HG03095 (cell line): ENCODE results near the gene GSTP1.
"Not testable (repeated sequence)": the region's sequence is repeated elsewhere in the genome, so short reads cannot be mapped to it uniquely, and the experiment has no call there.

Source experiments
- ATAC-seq: cut with Tn5 transposase; IDR thresholded peaks from one replicate; pipeline ENCODE4 v1.9.1; 2021; ENCODE audit warnings: moderate library complexity; ENCODE audit not compliant: unreplicated experiment

GSTP1 gene

DNA sequence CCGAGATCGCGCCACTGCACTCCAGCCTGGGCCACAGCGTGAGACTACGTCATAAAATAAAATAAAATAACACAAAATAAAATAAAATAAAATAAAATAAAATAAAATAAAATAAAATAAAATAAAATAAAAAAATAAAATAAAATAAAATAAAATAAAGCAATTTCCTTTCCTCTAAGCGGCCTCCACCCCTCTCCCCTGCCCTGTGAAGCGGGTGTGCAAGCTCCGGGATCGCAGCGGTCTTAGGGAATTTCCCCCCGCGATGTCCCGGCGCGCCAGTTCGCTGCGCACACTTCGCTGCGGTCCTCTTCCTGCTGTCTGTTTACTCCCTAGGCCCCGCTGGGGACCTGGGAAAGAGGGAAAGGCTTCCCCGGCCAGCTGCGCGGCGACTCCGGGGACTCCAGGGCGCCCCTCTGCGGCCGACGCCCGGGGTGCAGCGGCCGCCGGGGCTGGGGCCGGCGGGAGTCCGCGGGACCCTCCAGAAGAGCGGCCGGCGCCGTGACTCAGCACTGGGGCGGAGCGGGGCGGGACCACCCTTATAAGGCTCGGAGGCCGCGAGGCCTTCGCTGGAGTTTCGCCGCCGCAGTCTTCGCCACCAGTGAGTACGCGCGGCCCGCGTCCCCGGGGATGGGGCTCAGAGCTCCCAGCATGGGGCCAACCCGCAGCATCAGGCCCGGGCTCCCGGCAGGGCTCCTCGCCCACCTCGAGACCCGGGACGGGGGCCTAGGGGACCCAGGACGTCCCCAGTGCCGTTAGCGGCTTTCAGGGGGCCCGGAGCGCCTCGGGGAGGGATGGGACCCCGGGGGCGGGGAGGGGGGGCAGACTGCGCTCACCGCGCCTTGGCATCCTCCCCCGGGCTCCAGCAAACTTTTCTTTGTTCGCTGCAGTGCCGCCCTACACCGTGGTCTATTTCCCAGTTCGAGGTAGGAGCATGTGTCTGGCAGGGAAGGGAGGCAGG, at the start of gene GSTP1:
GSTP1 (plus strand) TSS at position 566 of the 958 bp plus-strand sequence; CDS start at position 598, 32 bp downstream.
- ATAC-seq = peak; percentile 52

DNA sequence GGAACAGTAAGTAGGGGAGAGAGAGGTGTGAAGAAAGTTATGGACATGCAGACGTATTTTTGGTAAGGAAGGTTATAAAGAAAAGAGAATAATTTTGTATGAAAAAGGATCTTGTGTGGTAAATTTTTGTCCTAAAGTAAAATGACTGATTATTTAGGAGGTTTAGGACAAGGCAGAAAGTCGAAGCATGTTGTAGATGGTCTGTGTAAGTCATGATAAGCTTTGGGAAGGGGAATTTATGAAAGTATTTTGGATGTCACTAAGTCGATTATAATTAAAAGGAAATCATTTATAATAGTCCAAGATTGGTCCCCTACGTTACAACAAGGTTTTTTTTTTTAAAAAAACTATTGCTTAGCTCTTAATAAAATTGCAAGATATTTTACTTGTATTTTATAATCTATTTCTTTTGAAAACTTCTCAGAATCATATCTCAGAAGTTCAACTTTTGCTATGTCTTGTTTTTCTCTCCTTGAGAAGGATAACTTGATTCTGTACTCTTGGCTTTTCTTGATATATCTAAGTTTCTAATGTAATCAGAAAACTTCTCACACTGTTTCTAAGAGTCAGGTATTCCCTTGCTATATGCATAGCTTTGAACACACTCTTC, 49.4 kb upstream of the GSTP1 start:
- no peak for ATAC-seq

DNA sequence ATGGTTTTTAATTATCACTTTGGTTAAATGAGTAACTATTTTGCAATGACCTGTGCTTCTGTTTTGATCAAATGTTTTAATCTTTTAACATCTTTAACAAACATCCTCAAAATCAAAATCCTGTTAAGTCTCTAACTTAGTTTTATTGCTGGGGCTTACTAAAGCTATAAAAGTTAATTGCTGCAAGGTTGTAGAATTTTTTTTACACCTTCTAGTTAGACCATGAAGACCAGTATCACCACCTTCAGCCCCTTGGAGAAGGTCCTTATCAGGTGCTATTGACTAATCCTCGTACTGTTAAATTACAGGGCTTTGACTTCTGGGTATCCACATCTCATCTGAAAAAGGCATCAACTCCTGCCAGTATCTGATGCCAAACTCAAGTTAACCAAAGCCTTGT, 48.1 kb upstream of the GSTP1 start:
- no peak for ATAC-seq

DNA sequence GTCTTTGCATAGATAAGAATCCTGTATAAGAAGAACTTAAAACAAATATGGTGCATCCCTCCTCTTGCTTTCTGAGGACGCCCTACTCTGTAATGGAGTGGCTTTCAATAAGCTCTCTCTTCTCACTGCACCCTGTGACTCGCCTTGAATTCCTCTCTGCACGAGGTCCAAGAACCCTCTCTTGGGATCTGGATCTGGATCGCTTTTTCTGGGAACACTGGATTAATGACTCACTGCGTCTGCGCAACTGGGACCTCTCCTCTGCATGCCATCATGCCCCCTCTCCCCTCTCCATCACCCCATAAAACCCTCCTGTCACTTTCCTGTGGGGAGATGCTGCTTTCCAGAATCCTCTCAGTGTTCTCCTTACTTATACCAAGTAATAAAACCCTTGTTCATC, 45.3 kb upstream of the GSTP1 start:
- ATAC-seq = no peak

DNA sequence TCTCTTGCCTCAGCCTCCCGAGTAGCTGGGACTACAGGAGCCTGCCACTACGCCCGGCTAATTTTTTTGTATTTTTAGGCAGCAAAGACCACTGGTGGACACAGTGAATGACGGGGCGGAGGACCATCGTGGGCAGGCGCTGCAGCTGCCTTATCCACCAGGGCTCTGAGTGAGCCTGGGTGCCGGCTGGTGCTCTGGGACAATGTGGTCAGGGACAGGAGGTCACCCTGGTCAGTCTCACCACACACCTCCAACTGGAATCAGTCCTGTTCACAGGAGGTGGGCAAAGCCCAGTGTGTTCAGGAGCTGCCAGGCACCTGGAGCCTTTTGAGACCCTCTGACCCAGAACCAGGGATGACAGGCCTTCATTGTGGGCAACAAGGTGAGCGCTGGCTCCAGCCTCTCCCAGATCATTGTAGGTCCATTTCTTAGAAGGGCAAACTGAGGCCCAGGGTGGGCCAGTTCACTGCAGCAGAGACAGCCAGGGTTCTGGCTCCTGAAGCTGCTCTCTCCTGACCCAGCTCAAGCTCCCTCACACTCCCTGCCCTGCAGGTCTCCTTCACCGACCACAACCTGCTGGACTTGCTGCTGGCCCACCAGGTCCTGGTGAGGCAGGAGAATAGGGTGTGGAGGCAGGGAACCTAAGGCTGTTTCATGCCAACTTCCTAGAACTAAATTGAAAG, 44.6 kb upstream of the GSTP1 start:
- ATAC-seq = no peak

DNA sequence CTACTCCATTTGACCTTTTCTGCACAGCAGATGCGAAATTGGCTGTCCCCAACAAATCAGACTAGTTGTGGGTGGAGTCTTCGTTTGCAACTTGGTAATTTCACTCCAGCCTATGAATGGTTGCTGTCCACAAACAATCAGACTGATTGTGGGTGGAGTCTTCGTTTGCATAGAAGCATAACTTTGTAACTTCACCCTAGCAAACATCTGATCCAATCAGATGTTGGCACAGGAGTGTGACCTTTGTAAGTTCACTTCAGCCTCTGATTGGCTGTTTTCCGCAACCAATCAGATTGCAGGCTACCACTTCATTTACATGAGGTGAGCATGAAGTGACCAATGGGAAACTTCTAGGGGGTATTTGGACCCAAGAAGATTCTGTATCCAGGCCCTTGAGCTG, 44.1 kb upstream of the GSTP1 start:
- no peak for ATAC-seq

DNA sequence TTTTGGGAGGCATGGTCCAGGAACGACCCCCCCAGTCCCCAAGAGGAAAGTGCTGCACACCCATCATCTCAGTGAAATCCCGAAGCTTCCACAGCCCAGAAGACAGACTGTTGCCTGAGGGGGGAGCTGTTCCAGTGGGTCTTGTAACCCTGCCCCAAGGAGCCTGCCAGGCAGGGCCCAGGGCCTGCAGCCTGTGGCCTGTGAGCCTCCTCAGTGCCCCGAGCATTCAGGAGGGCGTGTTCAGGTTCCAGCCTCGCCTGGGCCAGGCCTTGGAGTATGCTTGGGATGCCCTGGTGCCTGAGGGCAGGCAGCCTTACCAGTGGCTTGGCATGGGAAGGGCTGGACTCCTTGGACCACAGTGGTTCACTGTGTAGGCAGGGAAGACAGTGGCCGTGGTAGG, 42.4 kb upstream of the GSTP1 start:
- no peak for ATAC-seq

DNA sequence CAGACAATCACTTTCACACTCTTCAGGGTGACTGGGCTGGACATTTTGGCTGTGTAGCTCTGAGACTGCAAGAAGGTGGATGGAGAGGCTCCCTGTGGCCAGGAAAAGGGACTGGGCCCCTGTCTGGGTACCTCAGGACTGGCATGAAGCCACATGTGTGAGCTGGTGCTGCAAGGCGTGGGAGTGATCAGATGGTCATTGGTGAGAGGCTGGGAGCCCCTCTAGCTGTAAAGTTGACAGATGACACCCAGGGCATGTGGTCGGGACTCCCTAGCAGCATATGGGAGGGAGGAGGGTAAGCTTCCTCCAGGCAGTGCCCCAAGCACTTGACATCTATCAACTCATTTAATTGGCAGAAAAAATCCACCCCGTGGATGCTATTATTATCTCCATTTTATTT, 41.4 kb upstream of the GSTP1 start:
- no peak for ATAC-seq

DNA sequence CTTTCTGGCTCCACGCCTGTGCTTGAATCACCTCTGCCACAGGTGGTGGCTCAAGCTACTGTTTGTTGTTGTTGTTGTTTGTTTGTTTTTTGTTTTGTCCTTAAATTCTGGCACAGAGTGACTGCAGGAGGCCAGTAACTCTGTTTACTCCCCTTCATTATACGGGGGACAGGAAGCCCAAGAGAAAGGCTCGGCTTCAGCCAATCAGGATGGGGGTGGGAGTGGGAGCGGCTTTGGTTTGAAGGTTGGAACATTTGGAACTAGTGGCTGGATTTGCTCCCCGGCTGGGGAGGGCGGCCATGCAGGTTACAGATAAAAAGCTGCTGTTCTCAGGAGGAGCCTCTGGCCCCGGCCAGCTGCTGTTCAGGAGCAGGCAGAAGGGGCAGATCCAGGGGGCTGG, 40.6 kb upstream of the GSTP1 start:
- no peak for ATAC-seq

DNA sequence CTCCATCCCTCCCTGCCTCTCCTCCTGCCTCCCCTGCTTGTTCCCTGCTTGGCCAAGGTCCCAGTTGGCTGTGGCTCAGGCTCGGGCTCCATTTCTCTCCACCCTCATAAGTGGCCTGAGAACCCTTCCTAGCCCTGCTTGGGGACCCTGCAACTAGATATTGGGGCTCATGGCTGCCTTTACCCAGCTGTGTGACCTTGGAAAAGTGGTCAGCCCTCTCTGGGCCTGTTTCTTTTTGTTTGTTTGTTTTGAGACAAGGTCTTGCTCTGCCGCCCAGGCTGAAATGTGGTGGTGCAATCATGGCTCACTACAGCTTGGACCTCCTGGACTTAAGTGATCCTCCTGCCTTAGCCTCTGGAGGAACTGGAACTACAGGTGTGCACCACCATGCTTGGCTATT, 40.0 kb upstream of the GSTP1 start:
- no peak for ATAC-seq

DNA sequence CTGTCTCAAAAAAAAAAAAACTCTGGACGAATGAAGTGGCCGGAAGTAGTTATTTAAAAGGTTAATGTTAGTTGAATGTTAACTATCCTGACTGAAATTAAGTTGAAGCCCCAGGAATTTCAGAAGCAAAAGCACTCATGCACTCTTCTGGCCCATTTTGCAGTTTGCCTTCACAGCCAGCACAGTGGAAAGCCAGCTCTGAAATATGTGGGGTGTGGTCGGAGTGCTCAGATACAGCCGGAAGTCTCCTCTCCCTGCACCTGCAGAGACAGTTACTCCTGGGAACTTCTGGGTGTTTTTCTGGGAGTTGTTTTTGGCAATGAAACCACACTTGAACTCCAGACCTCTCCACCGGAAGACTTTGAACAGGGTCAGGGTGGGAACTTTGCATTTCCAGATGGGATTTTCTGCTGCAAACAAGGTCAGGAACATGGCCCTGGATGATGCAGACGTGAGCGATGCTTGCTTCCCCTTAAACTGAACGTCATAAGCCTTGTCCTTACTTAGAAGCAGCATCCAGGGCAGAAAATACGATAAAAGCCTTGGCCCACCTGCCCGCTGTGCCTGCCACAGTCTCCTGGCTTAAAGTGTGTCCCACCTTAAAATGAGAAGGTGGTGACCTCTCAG, 38.9 kb upstream of the GSTP1 start:
- ATAC-seq = no peak

DNA sequence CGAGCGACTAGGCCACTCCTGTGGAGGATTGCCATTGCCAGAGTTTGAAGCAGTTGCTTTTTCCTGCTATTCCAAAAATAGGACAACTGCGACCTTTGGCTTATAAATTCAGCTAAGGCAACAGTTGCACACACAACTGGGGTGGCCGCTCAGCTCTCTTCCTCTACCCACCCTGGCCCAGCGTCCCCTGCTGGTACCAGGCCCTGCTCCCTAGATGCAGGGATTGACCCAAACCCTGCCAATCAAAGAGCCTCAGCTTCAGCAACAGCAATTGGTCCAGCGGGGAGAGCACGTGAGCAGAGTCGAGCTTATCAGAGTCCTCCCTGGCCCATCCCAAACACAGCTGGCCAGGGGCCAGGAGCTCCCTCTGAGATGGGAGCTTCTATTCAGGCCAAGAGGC, 38.3 kb upstream of the GSTP1 start:
- no peak for ATAC-seq

DNA sequence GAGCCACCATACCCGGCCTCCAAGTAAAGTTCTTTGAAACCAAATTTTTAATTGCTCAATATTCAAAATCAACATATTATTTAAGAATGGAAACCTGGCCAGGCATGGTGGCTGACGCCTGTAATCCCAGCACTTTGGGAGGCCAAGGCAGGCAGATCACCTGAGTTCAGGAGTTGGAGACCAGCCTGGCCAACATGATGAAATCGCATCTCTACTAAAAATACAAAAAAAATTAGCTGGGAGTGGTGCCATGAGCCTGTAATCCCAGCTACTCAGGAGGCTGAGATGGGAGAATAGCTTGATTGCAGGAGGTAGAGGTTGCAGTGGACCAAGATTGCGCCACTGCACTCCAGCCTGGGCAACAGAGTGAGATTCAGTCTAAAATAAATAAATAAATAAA, 35.5 kb upstream of the GSTP1 start:
- ATAC-seq = not testable (repeated sequence)

DNA sequence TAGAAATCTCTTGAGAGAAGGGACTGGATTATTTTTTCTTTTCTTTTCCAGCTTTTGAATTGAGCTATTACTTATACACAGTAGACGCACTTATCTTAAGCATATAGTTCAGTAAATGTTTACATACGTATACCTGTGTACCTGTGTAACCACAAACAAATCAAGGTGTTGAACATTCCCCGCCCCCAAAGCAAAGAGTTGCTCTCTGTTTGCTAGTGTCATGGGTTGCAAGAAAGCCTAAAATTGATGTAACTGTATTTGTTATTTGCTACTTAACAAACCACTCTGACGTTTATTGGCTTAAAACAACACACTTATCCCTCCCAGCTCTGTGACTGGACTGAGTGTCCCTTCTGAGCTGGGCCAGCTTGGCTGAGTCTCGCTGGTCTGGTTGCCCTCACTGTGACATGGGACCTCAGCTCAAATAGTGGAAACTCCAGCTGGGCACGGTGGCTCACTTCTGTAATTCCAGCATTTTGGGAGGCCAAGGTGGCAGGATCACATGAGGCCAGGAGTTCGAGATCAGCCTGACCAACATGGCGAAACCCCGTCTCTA, 35.0 kb upstream of the GSTP1 start:
- no peak for ATAC-seq

DNA sequence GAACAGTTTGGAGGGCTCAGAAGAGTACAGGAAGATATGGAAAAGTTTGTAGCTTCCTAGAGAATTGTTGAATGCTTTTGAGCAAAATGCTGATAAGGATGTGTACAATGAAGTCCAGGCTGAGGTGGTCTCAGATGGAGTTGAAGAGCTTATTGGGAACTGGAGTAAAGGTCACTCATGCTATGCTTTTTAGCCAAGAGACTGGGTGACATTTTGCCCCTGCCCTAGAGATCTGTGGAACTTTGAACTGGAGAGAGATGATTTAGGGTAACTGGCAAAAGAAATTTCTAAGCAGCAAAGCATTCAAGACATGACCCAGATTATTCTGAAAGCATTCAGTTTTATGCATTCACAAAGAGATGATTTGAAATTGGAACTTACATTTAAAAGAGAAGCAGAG, 32.5 kb upstream of the GSTP1 start:
- ATAC-seq = no peak

DNA sequence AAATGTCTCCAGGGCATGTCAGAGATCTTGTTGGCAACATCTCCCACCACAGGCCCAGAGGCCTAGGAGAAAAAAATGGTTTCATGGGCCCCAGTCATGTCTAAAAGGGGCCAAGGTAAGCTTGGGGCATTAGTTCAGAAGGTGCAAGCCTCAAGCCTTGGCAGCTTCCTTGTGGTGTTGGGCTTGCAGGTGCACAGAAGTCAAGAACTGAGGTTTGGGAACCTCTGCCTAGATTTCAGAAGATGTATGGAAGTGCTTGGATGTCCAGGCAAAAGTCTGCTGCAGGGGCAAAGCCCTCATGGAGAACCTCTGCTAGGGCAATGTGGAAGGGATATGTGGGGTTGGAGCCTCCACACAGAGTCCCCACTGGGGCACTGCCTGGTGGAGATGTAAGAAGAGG, 31.9 kb upstream of the GSTP1 start:
- not testable (repeated sequence) for ATAC-seq

DNA sequence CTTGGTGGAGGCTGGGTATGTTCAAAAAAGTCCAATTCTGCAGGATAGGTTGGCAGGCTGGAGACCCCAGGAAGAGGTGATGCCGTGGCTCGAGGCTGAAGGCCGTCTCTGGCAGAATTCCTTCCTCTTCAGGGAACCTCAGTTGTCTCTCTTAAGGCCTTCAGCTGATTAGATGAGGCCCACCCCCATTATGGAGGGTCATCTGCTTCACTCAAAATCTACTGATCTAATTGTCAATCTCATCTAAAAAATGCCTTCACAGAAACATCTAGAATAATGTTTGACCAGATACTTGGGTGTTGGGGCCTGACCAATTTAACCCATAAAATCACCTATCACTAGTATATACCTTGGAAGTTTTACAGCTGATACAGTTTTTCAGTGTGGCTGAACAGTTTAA, 27.4 kb upstream of the GSTP1 start:
- no peak for ATAC-seq

DNA sequence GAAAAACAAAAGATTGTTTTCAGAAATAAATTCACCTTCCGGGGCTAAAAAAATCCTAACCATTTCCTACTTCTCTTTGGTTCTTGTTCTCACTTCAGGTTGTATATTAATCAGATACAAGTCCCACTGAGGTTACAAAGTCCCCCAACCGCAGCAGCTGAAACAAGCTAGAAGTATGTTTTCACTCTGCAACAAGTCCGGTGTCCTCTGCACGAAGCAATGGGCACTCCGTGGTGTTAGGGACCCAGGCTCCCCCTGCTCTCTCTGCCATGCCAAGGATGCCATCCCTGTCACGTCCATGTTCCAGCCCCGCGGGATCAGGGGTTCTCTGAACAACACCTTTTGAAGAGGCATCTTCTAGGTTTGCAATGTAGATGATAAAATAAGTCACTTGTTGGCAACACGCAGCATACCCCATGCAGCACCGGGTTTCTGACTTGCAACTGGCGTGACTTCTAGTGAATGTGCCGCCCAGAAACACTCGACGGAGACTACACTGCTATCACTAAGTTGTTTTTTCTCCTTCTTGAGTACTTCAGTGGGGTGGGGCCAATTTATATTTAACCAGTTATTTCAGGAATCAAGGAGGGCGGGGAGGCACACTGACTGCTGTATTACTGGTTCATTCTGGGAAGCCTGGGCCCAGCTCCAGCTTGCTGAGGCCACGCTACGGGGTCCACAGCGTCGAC, 25.4 kb upstream of the GSTP1 start:
- ATAC-seq = no peak

DNA sequence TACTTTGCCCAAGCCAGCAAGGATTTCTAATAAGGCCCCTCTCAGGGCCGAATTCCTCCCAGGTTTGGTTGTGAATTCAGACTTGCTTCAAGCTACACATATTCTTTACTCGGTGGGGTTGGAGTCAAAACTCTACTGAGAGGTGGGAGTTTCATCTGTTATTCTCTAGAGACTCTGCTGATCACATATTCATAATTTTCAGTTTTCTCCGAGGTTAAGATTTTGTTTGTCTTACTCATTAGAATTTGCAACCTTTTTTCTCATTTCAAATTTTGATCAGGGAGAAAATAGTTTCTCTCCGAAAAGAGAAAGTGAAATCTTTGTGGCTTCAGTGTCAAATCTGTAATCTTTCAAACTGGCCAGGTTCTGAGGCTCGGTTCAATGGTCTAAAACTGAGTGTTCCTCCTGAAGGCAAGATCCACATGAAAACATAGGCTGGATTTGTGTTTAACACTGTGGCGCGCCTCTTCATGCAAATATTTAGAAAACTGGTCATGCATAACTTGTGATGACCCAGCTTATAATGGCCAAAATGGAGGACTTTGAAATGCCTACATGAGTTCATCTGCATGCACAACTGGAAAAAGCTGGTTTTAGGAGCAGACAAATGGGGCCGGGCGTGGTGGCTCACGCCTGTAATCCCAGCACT, 21.5 kb upstream of the GSTP1 start:
- peak; percentile 65 for ATAC-seq
